HEK293 (cell line): ENCODE results near the gene ADSS1.

Experiments used
- CTCF ChIA-PET: fragments of 350-600 bp; formaldehyde crosslinking; extraction: SDS; loops from one replicate; lab custom pipeline; 2021; ENCODE audit warnings: antibody characterized with exemption; lab: Yijun Ruan, JAX
- POLR2A ChIA-PET: fragments of 300-600 bp; formaldehyde crosslinking; extraction: SDS; loops from one replicate; lab custom pipeline; 2020; ENCODE audit warnings: antibody characterized with exemption, inconsistent platforms; lab: Yijun Ruan, JAX
- H3K27ac ChIP-seq: fragments of 200-500 bp; sonication (Bioruptor generic); 2 replicates; pipeline ENCODE4 v1.5.1; 2014; ENCODE audit warnings: low read depth, low read length, control low read depth, inconsistent platforms; ENCODE audit errors: extremely low read depth
- H3K36me3 ChIP-seq, 2 experiments: fragments of 200-500 bp in 1 of 2; sonication (Bioruptor generic) in 1 of 2; 1 replicate in 1 of 2; 2 replicates in 1 of 2; pipeline ENCODE4 v1.5.1; 2014 to 2017; ENCODE audit warnings: inconsistent platforms in 2 of 2, low read length in 2 of 2; ENCODE audit not compliant: control insufficient read depth in 2 of 2, insufficient read depth in 1 of 2
- H3K4me1 ChIP-seq: fragments of 200-500 bp; sonication (Bioruptor generic); 2 replicates; pipeline ENCODE4 v1.5.1; 2014; ENCODE audit warnings: mild to moderate bottlenecking, low read length, inconsistent platforms; ENCODE audit not compliant: control insufficient read depth, insufficient read depth
- H3K4me3 ChIP-seq: 2 replicates; pipeline ENCODE4 v1.5.1; 2011; ENCODE audit warnings: low read depth, mild to moderate bottlenecking, control low read depth, low read length, moderate library complexity
- H3K9me3 ChIP-seq: fragments of 200-500 bp; sonication (Bioruptor generic); 2 replicates; pipeline ENCODE4 v1.5.1; 2014; ENCODE audit warnings: low read depth, low read length, inconsistent platforms; ENCODE audit not compliant: control insufficient read depth, insufficient read depth
- EGR2 ChIP-seq: fragments of 450-650 bp; formaldehyde crosslinking; IDR thresholded peaks from 2 replicates; pipeline ENCODE4 v1.5.1; 2016; ENCODE audit warnings: low read depth, missing biosample characterization, missing genetic modification characterization
- GLI2 ChIP-seq: fragments of 450-650 bp; formaldehyde crosslinking; IDR thresholded peaks from 2 replicates; pipeline ENCODE4; 2017; ENCODE audit warnings: missing biosample characterization, missing genetic modification characterization, low read depth, borderline replicate concordance
- GLI4 ChIP-seq: fragments of 450-650 bp; formaldehyde crosslinking; IDR thresholded peaks from 2 replicates; pipeline ENCODE4 v1.5.1; 2016; ENCODE audit warnings: missing biosample characterization, missing genetic modification characterization
- GLIS2 ChIP-seq: fragments of 450-650 bp; formaldehyde crosslinking; IDR thresholded peaks from 2 replicates; pipeline ENCODE4 v1.5.1; 2016; ENCODE audit warnings: missing biosample characterization, missing genetic modification characterization
- OVOL3 ChIP-seq: fragments of 450-650 bp; formaldehyde crosslinking; IDR thresholded peaks from 2 replicates; pipeline ENCODE4 v1.5.1; 2016; ENCODE audit warnings: missing biosample characterization, missing genetic modification characterization
- PATZ1 ChIP-seq: fragments of 450-650 bp; formaldehyde crosslinking; IDR thresholded peaks from 2 replicates; pipeline ENCODE4 v1.5.1; 2016; ENCODE audit warnings: missing biosample characterization, missing genetic modification characterization
- PRDM1 ChIP-seq: fragments of 450-650 bp; formaldehyde crosslinking; IDR thresholded peaks from 2 replicates; pipeline ENCODE4; 2016; ENCODE audit warnings: missing biosample characterization, missing genetic modification characterization
- REPIN1 ChIP-seq: fragments of 450-650 bp; formaldehyde crosslinking; IDR thresholded peaks from 2 replicates; pipeline ENCODE4 v1.5.1; 2017; ENCODE audit warnings: missing biosample characterization, missing genetic modification characterization, low read depth
- SCRT1 ChIP-seq: fragments of 450-650 bp; formaldehyde crosslinking; IDR thresholded peaks from 2 replicates; pipeline ENCODE4 v1.5.1; 2016; ENCODE audit warnings: missing biosample characterization, missing genetic modification characterization, borderline replicate concordance
- SP2 ChIP-seq: fragments of 450-650 bp; formaldehyde crosslinking; IDR thresholded peaks from 2 replicates; pipeline ENCODE4 v1.5.1; 2016; ENCODE audit warnings: missing biosample characterization, missing genetic modification characterization
- ZBTB10 ChIP-seq: fragments of 450-650 bp; formaldehyde crosslinking; IDR thresholded peaks from 2 replicates; pipeline ENCODE4 v1.5.1; 2016; ENCODE audit warnings: missing biosample characterization, missing genetic modification characterization
- ZBTB20 ChIP-seq: fragments of 450-650 bp; formaldehyde crosslinking; IDR thresholded peaks from 2 replicates; pipeline ENCODE4 v1.5.1; 2016; ENCODE audit warnings: missing biosample characterization, missing genetic modification characterization
- ZNF114 ChIP-seq: fragments of 450-650 bp; formaldehyde crosslinking; IDR thresholded peaks from 2 replicates; pipeline ENCODE4 v1.5.0; 2017; ENCODE audit warnings: missing biosample characterization, missing genetic modification characterization
- ZNF140 ChIP-seq: fragments of 450-650 bp; formaldehyde crosslinking; IDR thresholded peaks from 2 replicates; pipeline ENCODE4 v1.5.1; 2016; ENCODE audit warnings: missing biosample characterization, missing genetic modification characterization
- ZNF174 ChIP-seq: fragments of 450-650 bp; formaldehyde crosslinking; IDR thresholded peaks from 2 replicates; pipeline ENCODE4 v1.5.0; 2017; ENCODE audit warnings: missing biosample characterization, mild to moderate bottlenecking, missing genetic modification characterization
- ZNF19 ChIP-seq: fragments of 450-650 bp; formaldehyde crosslinking; IDR thresholded peaks from 2 replicates; pipeline ENCODE4; 2016; ENCODE audit warnings: missing biosample characterization, missing genetic modification characterization, low read depth
- ZNF2 ChIP-seq: fragments of 450-650 bp; formaldehyde crosslinking; IDR thresholded peaks from 2 replicates; pipeline ENCODE4 v1.5.1; 2016; ENCODE audit warnings: missing biosample characterization, missing genetic modification characterization
- ZNF221 ChIP-seq: fragments of 450-650 bp; formaldehyde crosslinking; IDR thresholded peaks from 2 replicates; pipeline ENCODE4 v1.5.1; 2017; ENCODE audit warnings: missing biosample characterization, missing genetic modification characterization, borderline replicate concordance
- ZNF223 ChIP-seq: fragments of 450-650 bp; formaldehyde crosslinking; IDR thresholded peaks from 2 replicates; pipeline ENCODE4 v1.5.1; 2016; ENCODE audit warnings: missing biosample characterization, missing genetic modification characterization
- ZNF248 ChIP-seq: fragments of 450-650 bp; formaldehyde crosslinking; IDR thresholded peaks from 2 replicates; pipeline ENCODE4 v1.5.1; 2017; ENCODE audit warnings: missing biosample characterization, missing genetic modification characterization
- ZNF335 ChIP-seq: fragments of 450-650 bp; formaldehyde crosslinking; conservative IDR thresholded peaks from 2 replicates; pipeline ENCODE4 v1.5.1; 2016; ENCODE audit warnings: missing biosample characterization, missing genetic modification characterization
- ZNF426 ChIP-seq: fragments of 450-650 bp; formaldehyde crosslinking; IDR thresholded peaks from 2 replicates; pipeline ENCODE4 v1.5.1; 2017; ENCODE audit warnings: missing biosample characterization, missing genetic modification characterization, mild to moderate bottlenecking, inconsistent platforms, moderate library complexity
- ZNF433 ChIP-seq: fragments of 450-650 bp; formaldehyde crosslinking; IDR thresholded peaks from 2 replicates; pipeline ENCODE4 v1.5.1; 2016; ENCODE audit warnings: missing biosample characterization, missing genetic modification characterization, low read depth
- ZNF544 ChIP-seq: fragments of 450-650 bp; formaldehyde crosslinking; IDR thresholded peaks from 2 replicates; pipeline ENCODE4 v1.5.0; 2017; ENCODE audit warnings: missing biosample characterization, missing genetic modification characterization
- ZNF596 ChIP-seq: fragments of 450-650 bp; IDR thresholded peaks from 2 replicates; pipeline ENCODE4 v1.5.0; 2018; ENCODE audit warnings: missing biosample characterization, mild to moderate bottlenecking, missing genetic modification characterization, moderate library complexity
- ZNF610 ChIP-seq: fragments of 450-650 bp; formaldehyde crosslinking; IDR thresholded peaks from 2 replicates; pipeline ENCODE4 v1.5.1; 2016; ENCODE audit warnings: missing biosample characterization, missing genetic modification characterization, borderline replicate concordance
- ZNF621 ChIP-seq: fragments of 450-650 bp; formaldehyde crosslinking; IDR thresholded peaks from 2 replicates; pipeline ENCODE4 v1.5.1; 2017; ENCODE audit warnings: missing biosample characterization, missing genetic modification characterization
- ZNF707 ChIP-seq: fragments of 450-650 bp; formaldehyde crosslinking; IDR thresholded peaks from 2 replicates; pipeline ENCODE4 v1.5.1; 2016; ENCODE audit warnings: missing biosample characterization, missing genetic modification characterization
- ZNF76 ChIP-seq: fragments of 450-650 bp; formaldehyde crosslinking; IDR thresholded peaks from 2 replicates; pipeline ENCODE4; 2016; ENCODE audit warnings: low read depth, missing biosample characterization, missing genetic modification characterization, borderline replicate concordance
- ZNF768 ChIP-seq: fragments of 450-650 bp; formaldehyde crosslinking; IDR thresholded peaks from 2 replicates; pipeline ENCODE4 v1.5.1; 2018; ENCODE audit warnings: missing biosample characterization, mild to moderate bottlenecking, missing genetic modification characterization
- ZNF791 ChIP-seq: fragments of 450-650 bp; formaldehyde crosslinking; IDR thresholded peaks from 2 replicates; pipeline ENCODE4 v1.5.1; 2016; ENCODE audit warnings: missing biosample characterization, missing genetic modification characterization
- ZSCAN30 ChIP-seq: fragments of 450-650 bp; IDR thresholded peaks from 2 replicates; pipeline ENCODE4 v1.5.1; 2018; ENCODE audit warnings: missing biosample characterization, mild to moderate bottlenecking, missing genetic modification characterization, moderate library complexity
- TF ChIP-seq, protein P1 (sequence below): fragments of 450-650 bp; formaldehyde crosslinking; IDR thresholded peaks from 2 replicates; pipeline ENCODE4 v1.5.1; 2017; ENCODE audit warnings: missing biosample characterization, missing genetic modification characterization

ADSS1 gene

GRCh38 chr14:104752423-104752734 is 28.4 kb downstream of the ADSS1 start (continued):
- no peak for TF ChIP-seq ZBTB20 (tag by site-specific recombination)
- TF ChIP-seq GLI4 (tag by site-specific recombination): no peak
- no peak for TF ChIP-seq ZNF596 (tag by site-specific recombination)
- TF ChIP-seq ZSCAN30 (tag by site-specific recombination): no peak
- TF ChIP-seq SP2 (tag by site-specific recombination): no peak
- no peak for TF ChIP-seq ZNF76 (tag by site-specific recombination)
- no peak for TF ChIP-seq GLIS2

GRCh38 chr14:104752735-104753527 is 28.9 kb downstream of the ADSS1 start, which contains the start of gene SIVA1:
Gene SIVA1, plus strand, starts transcription at chr14:104753147. Its CDS starts 55 bp downstream, at chr14:104753202.
- POLR2A ChIA-PET: interaction anchor here (0.6 to 2.4 kb wide), 24 partner anchors 9 to 548 kb away, joined by 3 to 14 read pairs (median 4); partner anchors contain the start of gene CEP170B
- peak within 1 kb of the TSS; percentile 100 for H3K4me3 ChIP-seq
- CTCF ChIA-PET: interaction anchor here (0.6 to 1.0 kb wide), 8 partner anchors 27 to 338 kb away, joined by 3 to 7 read pairs (median 3); partner anchors contain the start of gene ADSS1
- no peaks in the 10 kb centered on the region; the same call in 1 of the 2 replicates for H3K4me1 ChIP-seq
- H3K9me3 ChIP-seq: no peaks in the 10 kb centered on the region
- H3K27ac ChIP-seq: peak within 1 kb of the TSS; percentile 92
- H3K36me3 ChIP-seq: peaks cover 0 to 42% of the 10 kb centered on the region in 2 experiments; a peak in 1 of 3 replicates
- TF ChIP-seq ZNF791 (tag by site-specific recombination) (no peak), SCRT1 (tag by site-specific recombination) (no peak), ZNF174 (tag by site-specific recombination) (no peak), PATZ1 (tag by site-specific recombination) (peak; percentile 89), ZNF221 (no peak), ZNF2 (tag by site-specific recombination) (peak; percentile 33; the same call in 1 of the 2 replicates), ZNF610 (peak; percentile 66), ZNF248 (tag by site-specific recombination) (no peak), ZNF544 (tag by site-specific recombination) (no peak), ZNF140 (tag by site-specific recombination) (no peak), ZNF19 (tag by site-specific recombination) (no peak), ZNF335 (tag by site-specific recombination) (peak; percentile 94), OVOL3 (no peak), REPIN1 (tag by site-specific recombination) (no peak), PRDM1 (no peak), ZNF621 (no peak), GLI2 (no peak), ZNF114 (tag by site-specific recombination) (no peak), ZNF707 (tag by site-specific recombination) (no peak), EGR2 (tag by site-specific recombination) (peak; percentile 95), ZNF426 (no peak), ZNF768 (tag by site-specific recombination) (no peak), ZNF433 (tag by site-specific recombination) (no peak), ZNF76 (tag by site-specific recombination) (peak; percentile 41; the same call in 1 of the 2 replicates), ZNF223 (tag by site-specific recombination) (0 out of 2 replicates have a peak, but pooled peaks have one; percentile 11), ZBTB10 (tag by site-specific recombination) (peak; percentile 88; the same call in 1 of the 2 replicates)
- TF ChIP-seq, protein P1, sequence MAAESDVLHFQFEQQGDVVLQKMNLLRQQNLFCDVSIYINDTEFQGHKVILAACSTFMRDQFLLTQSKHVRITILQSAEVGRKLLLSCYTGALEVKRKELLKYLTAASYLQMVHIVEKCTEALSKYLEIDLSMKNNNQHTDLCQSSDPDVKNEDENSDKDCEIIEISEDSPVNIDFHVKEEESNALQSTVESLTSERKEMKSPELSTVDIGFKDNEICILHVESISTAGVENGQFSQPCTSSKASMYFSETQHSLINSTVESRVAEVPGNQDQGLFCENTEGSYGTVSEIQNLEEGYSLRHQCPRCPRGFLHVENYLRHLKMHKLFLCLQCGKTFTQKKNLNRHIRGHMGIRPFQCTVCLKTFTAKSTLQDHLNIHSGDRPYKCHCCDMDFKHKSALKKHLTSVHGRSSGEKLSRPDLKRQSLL (tag by site-specific recombination): peak; percentile 7; the same call in 1 of the 2 replicates
